Measurements from ENCODE around the gene TATDN2. TPM values are rescaled to one million over a fixed set of nuclear protein-coding genes. Genes with fewer than 3 reads are reported as not detected.

Gene TATDN2
- polyA plus RNA-seq, 4 donors = 13.8 to 28.3 (median 17.4) TPM

DNA sequence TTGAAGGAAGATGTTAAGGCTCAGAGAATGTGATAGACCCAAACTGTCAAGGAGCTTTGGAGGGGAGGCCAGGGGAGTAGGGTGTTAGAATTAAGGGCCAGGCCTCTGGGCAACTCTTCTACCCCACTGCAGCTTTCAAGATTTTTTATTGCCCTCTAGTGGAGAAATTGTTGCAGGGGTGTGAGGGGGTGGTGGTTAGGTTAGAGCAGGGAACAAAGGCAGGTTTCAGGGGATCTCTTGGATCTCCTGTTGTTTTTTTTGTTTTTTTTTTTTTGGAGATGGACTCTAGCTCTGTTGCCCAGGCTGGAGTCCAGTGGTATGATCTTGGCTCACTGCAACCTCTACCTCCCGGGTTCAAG lies 74.1 kb downstream of the TATDN2 start:
- Histone ChIP-seq H3K27ac (ENCODE audit: low read depth in 1 of 3, low read length in 2 of 3) (no peak overlapping the region), H3K4me3 (ENCODE audit: low read depth in 1 of 3, low read length in 3 of 3) (no peak overlapping the region), H3K9me3 (ENCODE audit: control insufficient read depth in 2 of 2, insufficient read depth in 1 of 2, low read depth in 1 of 2, low read length in 1 of 2) (no peaks in the 10 kb centered on the region), H3K27me3 (ENCODE audit: control insufficient read depth in 3 of 3, insufficient read depth in 3 of 3, low read length in 3 of 3) (no peaks in the 10 kb centered on the region), H3K4me1 (ENCODE audit: control insufficient read depth in 3 of 3, insufficient read depth in 2 of 3, low read depth in 1 of 3, low read length in 2 of 3) (peaks cover 0 to 21% (median 5%) of the 10 kb centered on the region in 3 donors), H3K36me3 (ENCODE audit: control insufficient read depth in 3 of 3, insufficient read depth in 2 of 3, low read depth in 1 of 3, low read length in 3 of 3) (peaks cover 0 to 13% (median 4%) of the 10 kb centered on the region in 3 donors)
- FAIRE-seq = no peak
- peak in 1 of 2 donors; percentile 36 for DNase-seq
- WGBS, 3 donors = 92 to 100% (median 97%) methylated on average over 1 of the region's 1 CpG

DNA sequence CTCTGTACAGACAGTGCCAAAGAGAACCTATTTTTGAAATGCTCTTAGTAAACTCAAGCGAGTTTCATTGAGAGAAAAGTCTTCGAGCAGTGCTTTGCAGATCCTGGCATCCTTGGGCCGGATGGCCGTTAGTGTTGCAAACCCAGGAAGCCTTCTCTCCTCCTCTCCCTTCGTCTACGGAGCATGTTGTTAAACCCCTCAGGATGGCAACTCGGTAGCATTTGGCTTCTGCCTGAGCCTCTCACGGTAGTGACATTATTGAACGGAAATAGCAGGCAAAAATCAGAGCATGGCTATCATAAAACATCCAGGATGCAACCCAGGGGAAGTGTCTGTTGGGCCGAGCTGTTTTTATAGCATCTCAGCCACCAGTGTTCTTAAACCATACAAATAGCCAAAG lies 79.3 kb downstream of the TATDN2 start:
- no peaks in the 10 kb centered on the region for H3K36me3 ChIP-seq (ENCODE audit: control insufficient read depth in 3 of 3, insufficient read depth in 2 of 3, low read depth in 1 of 3, low read length in 3 of 3)
- DNase-seq = no peak
- no peak overlapping the region for H3K4me3 ChIP-seq (ENCODE audit: low read depth in 1 of 3, low read length in 3 of 3)
- no peak overlapping the region for H3K27ac ChIP-seq (ENCODE audit: low read depth in 1 of 3, low read length in 2 of 3)
- no peaks in the 10 kb centered on the region for H3K9me3 ChIP-seq (ENCODE audit: control insufficient read depth in 2 of 2, insufficient read depth in 1 of 2, low read depth in 1 of 2, low read length in 1 of 2)
- H3K27me3 ChIP-seq (ENCODE audit: control insufficient read depth in 3 of 3, insufficient read depth in 3 of 3, low read length in 3 of 3) = peaks cover 0 to 27% (median 5%) of the 10 kb centered on the region in 3 donors
- 61 to 68% (median 64%) methylated on average over 10 of the region's 10 CpGs for WGBS, 3 donors
- no peak for FAIRE-seq
- no peaks in the 10 kb centered on the region for H3K4me1 ChIP-seq (ENCODE audit: control insufficient read depth in 3 of 3, insufficient read depth in 2 of 3, low read depth in 1 of 3, low read length in 2 of 3)

- Histone ChIP-seq H3K27ac (ENCODE audit: low read depth in 1 of 3, low read length in 2 of 3) (no peak overlapping the region), H3K4me3 (ENCODE audit: low read depth in 1 of 3, low read length in 3 of 3) (no peak overlapping the region), H3K27me3 (ENCODE audit: control insufficient read depth in 3 of 3, insufficient read depth in 3 of 3, low read length in 3 of 3) (peaks cover 0 to 27% (median 5%) of the 10 kb centered on the region in 3 donors), H3K36me3 (ENCODE audit: control insufficient read depth in 3 of 3, insufficient read depth in 2 of 3, low read depth in 1 of 3, low read length in 3 of 3) (no peaks in the 10 kb centered on the region), H3K4me1 (ENCODE audit: control insufficient read depth in 3 of 3, insufficient read depth in 2 of 3, low read depth in 1 of 3, low read length in 2 of 3) (no peaks in the 10 kb centered on the region), H3K9me3 (ENCODE audit: control insufficient read depth in 2 of 2, insufficient read depth in 1 of 2, low read depth in 1 of 2, low read length in 1 of 2) (no peaks in the 10 kb centered on the region)
- DNase-seq (no peak), FAIRE-seq (no peak)
- WGBS, 3 donors = 51 to 54% (median 51%) methylated on average over 31 of the region's 31 CpGs
Measured at GRCh38 chr3:10328460-10329071, 80.3 kb downstream of the TATDN2 start.

- FAIRE-seq (no peak), DNase-seq (no peak)
- Histone ChIP-seq H3K27ac (ENCODE audit: low read depth in 1 of 3, low read length in 2 of 3) (no peak overlapping the region), H3K9me3 (ENCODE audit: control insufficient read depth in 2 of 2, insufficient read depth in 1 of 2, low read depth in 1 of 2, low read length in 1 of 2) (no peaks in the 10 kb centered on the region), H3K4me1 (ENCODE audit: control insufficient read depth in 3 of 3, insufficient read depth in 2 of 3, low read depth in 1 of 3, low read length in 2 of 3) (no peaks in the 10 kb centered on the region), H3K4me3 (ENCODE audit: low read depth in 1 of 3, low read length in 3 of 3) (no peak overlapping the region), H3K27me3 (ENCODE audit: control insufficient read depth in 3 of 3, insufficient read depth in 3 of 3, low read length in 3 of 3) (peaks cover 0 to 27% (median 5%) of the 10 kb centered on the region in 3 donors), H3K36me3 (ENCODE audit: control insufficient read depth in 3 of 3, insufficient read depth in 2 of 3, low read depth in 1 of 3, low read length in 3 of 3) (no peaks in the 10 kb centered on the region)
- WGBS, 3 donors = 68 to 75% (median 75%) methylated on average over 14 of the region's 14 CpGs
Measured at GRCh38 chr3:10329495-10330015, 81.3 kb downstream of the TATDN2 start.

GRCh38 chr3:10330319-10330718 lies 82.1 kb downstream of the TATDN2 start:
- DNase-seq (no peak), FAIRE-seq (no peak)
- Histone ChIP-seq H3K27me3 (ENCODE audit: control insufficient read depth in 3 of 3, insufficient read depth in 3 of 3, low read length in 3 of 3) (peaks cover 0 to 27% (median 5%) of the 10 kb centered on the region in 3 donors), H3K4me3 (ENCODE audit: low read depth in 1 of 3, low read length in 3 of 3) (no peak overlapping the region), H3K9me3 (ENCODE audit: control insufficient read depth in 2 of 2, insufficient read depth in 1 of 2, low read depth in 1 of 2, low read length in 1 of 2) (no peaks in the 10 kb centered on the region), H3K36me3 (ENCODE audit: control insufficient read depth in 3 of 3, insufficient read depth in 2 of 3, low read depth in 1 of 3, low read length in 3 of 3) (no peaks in the 10 kb centered on the region), H3K4me1 (ENCODE audit: control insufficient read depth in 3 of 3, insufficient read depth in 2 of 3, low read depth in 1 of 3, low read length in 2 of 3) (no peaks in the 10 kb centered on the region), H3K27ac (ENCODE audit: low read depth in 1 of 3, low read length in 2 of 3) (no peak overlapping the region)
- 74 to 75% (median 75%) methylated on average over 12 of the region's 12 CpGs for WGBS, 3 donors

Other genes starting within 250 kb of the TATDN2 start
- gene FANCD2, start 222.0 kb upstream of the TATDN2 start, polyA plus RNA-seq = 10 to 100 TPM in 1 of 4 donors, 1 to 10 TPM in 2, under 1 TPM in 1; 0.45 to 13.9 (median 4.4) TPM
- not detected for gene FANCD2OS, start 140.2 kb upstream of the TATDN2 start, polyA plus RNA-seq
- gene BRK1, start 132.8 kb upstream of the TATDN2 start, polyA plus RNA-seq = 100 to 1,000 TPM; 147 to 191 (median 171) TPM
- 10 to 100 TPM; 21.9 to 59.3 (median 29.2) TPM for gene VHL, start 106.7 kb upstream of the TATDN2 start, polyA plus RNA-seq
- 1 to 10 TPM; 1.2 to 6.8 (median 3.1) TPM for gene IRAK2, start 83.5 kb upstream of the TATDN2 start, polyA plus RNA-seq
- 10 to 100 TPM in 3 of 4 donors, 1 to 10 TPM in 1; 2.8 to 21.9 (median 14.5) TPM for gene GHRL, start 44.5 kb downstream of the TATDN2 start, polyA plus RNA-seq
- 100 to 1,000 TPM; 168 to 349 (median 209) TPM for gene SEC13, start 72.7 kb downstream of the TATDN2 start, polyA plus RNA-seq

Data from small intestine (tissue), 7 donors.